Measurements from ENCODE around the gene SERHL2. TPM values are rescaled to one million over a fixed set of nuclear protein-coding genes. Genes with fewer than 3 reads are reported as not detected.
"Not testable (repeated sequence)": the region's sequence is repeated elsewhere in the genome, so short reads cannot be mapped to it uniquely, and the experiment has no call there.

The SERHL2 gene
- total RNA-seq, 4 donors from 2014 or later, result 3.3 to 14.2 (median 10.8) TPM

- Histone ChIP-seq H3K4me1 (peaks cover 0 to 76% (median 48%) of the 10 kb centered on the region in 4 donors), H3K9me3 (no peaks in the 10 kb centered on the region), H3K27me3 (no peaks in the 10 kb centered on the region), H3K36me3 (peaks cover 0 to 4% (median 0%) of the 10 kb centered on the region in 3 donors), H3K4me3 (peak overlapping the region; percentile 59 to 84 (median 70)), H3K27ac (peak overlapping the region; percentile 91 to 99 (median 96))
- TF ChIP-seq CTCF (IDR thresholded peaks at IDR 0.05) (no peak), POLR2A (IDR thresholded peaks at IDR 0.05) (no peak), EP300 (IDR thresholded peaks at IDR 0.05) (no peak)
- DNase-seq (ENCODE audit: low spot score in 2 of 2), result no peak
- 0 to 1% methylated on average over 10 of the region's 10 CpGs for WGBS, 2 donors
These were observed 60.1 kb downstream of the SERHL2 start for GRCh38 chr22:42613872-42614301.

GRCh38 chr22:42614312-42615091 is 60.7 kb downstream of the SERHL2 start, which contains the start of gene POLDIP3:
Gene POLDIP3, minus strand, starts transcription at chr22:42614883. Its CDS starts 26 bp downstream, at chr22:42614857.
- Histone ChIP-seq H3K4me1 (peaks cover 0 to 70% (median 43%) of the 10 kb centered on the region in 4 donors), H3K36me3 (peaks cover 0 to 10% (median 0%) of the 10 kb centered on the region in 3 donors), H3K9me3 (no peaks in the 10 kb centered on the region), H3K4me3 (peak within 1 kb of the TSS; percentile 59 to 84 (median 70)), H3K27ac (peak within 1 kb of the TSS; percentile 91 to 99 (median 96)), H3K27me3 (no peaks in the 10 kb centered on the region)
- 0 to 1% methylated on average over 40 to 54 of the region's 85 CpGs for WGBS, 2 donors
- peak; percentile 97 to 98 for DNase-seq (ENCODE audit: low spot score in 2 of 2)
- TF ChIP-seq EP300 (IDR thresholded peaks at IDR 0.05), result peak in 1 of 2 donors; percentile 94
- peak in 3 of 5 experiments; percentile 42 to 46 (median 45) for TF ChIP-seq CTCF (IDR thresholded peaks at IDR 0.05)
- peak; percentile 28 to 62 for TF ChIP-seq POLR2A (IDR thresholded peaks at IDR 0.05)

GRCh38 chr22:42615092-42615859 is 61.5 kb downstream of the SERHL2 start:
- DNase-seq (ENCODE audit: low spot score in 2 of 2), result peak; percentile 74 to 78
- peak overlapping the region; percentile 26 to 84 (median 68) for H3K4me3 ChIP-seq
- WGBS, 2 donors, result 1 to 2% methylated on average over 35 of the region's 35 CpGs
- peaks cover 0 to 18% (median 0%) of the 10 kb centered on the region in 3 donors for H3K36me3 ChIP-seq
- no peaks in the 10 kb centered on the region for H3K27me3 ChIP-seq
- no peaks in the 10 kb centered on the region for H3K9me3 ChIP-seq
- TF ChIP-seq POLR2A (IDR thresholded peaks at IDR 0.05) (peak; percentile 74 to 93), CTCF (IDR thresholded peaks at IDR 0.05) (peak in 1 of 5 experiments; percentile 11), EP300 (IDR thresholded peaks at IDR 0.05) (peak in 1 of 2 donors; percentile 98)
- peak overlapping the region; percentile 91 to 99 (median 96) for H3K27ac ChIP-seq
- peaks cover 0 to 68% (median 41%) of the 10 kb centered on the region in 4 donors for H3K4me1 ChIP-seq

- Histone ChIP-seq H3K36me3 (peaks cover 0 to 21% (median 0%) of the 10 kb centered on the region in 3 donors), H3K4me3 (peak overlapping the region; percentile 26 to 84 (median 68)), H3K4me1 (peaks cover 0 to 68% (median 40%) of the 10 kb centered on the region in 4 donors), H3K27ac (peak overlapping the region; percentile 91 to 99 (median 96))
- not testable (repeated sequence) for H3K9me3 ChIP-seq; H3K27me3 ChIP-seq; DNase-seq (ENCODE audit: low spot score in 2 of 2)
- WGBS, 2 donors, result 18 to 23% methylated on average over 13 of the region's 13 CpGs
These were observed 62.1 kb downstream of the SERHL2 start for GRCh38 chr22:42615860-42616175.

GRCh38 chr22:42617155-42617983 is 63.6 kb downstream of the SERHL2 start:
- peaks cover 0 to 68% (median 46%) of the 10 kb centered on the region in 4 donors for H3K4me1 ChIP-seq
- WGBS, 2 donors, result 48 to 52% methylated on average over 20 of the region's 20 CpGs

More at GRCh38 chr22:42617155-42617983, 63.6 kb downstream of the SERHL2 start:
- Histone ChIP-seq H3K27ac (peak overlapping the region in 2 of 4 donors; percentile 97 to 99), H3K4me3 (no peak overlapping the region), H3K9me3 (no peaks in the 10 kb centered on the region), H3K36me3 (peaks cover 0 to 25% (median 0%) of the 10 kb centered on the region in 3 donors), H3K27me3 (no peaks in the 10 kb centered on the region)
- DNase-seq (ENCODE audit: low spot score in 2 of 2), result no peak
- TF ChIP-seq POLR2A (IDR thresholded peaks at IDR 0.05) (no peak), EP300 (IDR thresholded peaks at IDR 0.05) (peak in 1 of 2 donors; percentile 6), CTCF (IDR thresholded peaks at IDR 0.05) (no peak)

All from tibial nerve (tissue), 4 donors.